ENCODE measurements around the gene NF2. TPM values are rescaled to one million over a fixed set of nuclear protein-coding genes. Genes with fewer than 3 reads are reported as not detected.

Gene NF2
- total RNA-seq, 6 experiments from 2014 or later: 9.6 to 24.8 (median 14.0) TPM

DNA sequence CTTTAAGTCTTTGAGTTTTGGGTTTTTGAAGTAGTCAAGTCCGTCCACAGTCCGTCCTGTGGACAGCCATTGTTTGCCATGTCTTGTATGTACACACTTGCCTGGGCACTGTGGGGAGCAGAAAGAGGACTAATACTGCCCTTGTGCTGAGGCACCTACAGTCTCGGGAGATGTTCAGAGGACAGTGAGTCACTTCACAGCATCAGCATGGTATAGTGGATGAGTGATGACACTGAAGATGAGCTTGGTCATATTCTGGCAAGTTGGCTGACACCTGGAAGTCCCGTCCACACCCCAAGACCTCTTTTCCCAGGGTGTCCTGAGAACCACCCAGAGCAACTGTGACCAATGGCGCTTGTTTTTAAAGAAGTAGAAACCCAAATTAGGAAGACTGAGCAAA, 29.2 kb downstream of the NF2 start:
- intact Hi-C loops (cut with DNase I): no loop called here

DNA sequence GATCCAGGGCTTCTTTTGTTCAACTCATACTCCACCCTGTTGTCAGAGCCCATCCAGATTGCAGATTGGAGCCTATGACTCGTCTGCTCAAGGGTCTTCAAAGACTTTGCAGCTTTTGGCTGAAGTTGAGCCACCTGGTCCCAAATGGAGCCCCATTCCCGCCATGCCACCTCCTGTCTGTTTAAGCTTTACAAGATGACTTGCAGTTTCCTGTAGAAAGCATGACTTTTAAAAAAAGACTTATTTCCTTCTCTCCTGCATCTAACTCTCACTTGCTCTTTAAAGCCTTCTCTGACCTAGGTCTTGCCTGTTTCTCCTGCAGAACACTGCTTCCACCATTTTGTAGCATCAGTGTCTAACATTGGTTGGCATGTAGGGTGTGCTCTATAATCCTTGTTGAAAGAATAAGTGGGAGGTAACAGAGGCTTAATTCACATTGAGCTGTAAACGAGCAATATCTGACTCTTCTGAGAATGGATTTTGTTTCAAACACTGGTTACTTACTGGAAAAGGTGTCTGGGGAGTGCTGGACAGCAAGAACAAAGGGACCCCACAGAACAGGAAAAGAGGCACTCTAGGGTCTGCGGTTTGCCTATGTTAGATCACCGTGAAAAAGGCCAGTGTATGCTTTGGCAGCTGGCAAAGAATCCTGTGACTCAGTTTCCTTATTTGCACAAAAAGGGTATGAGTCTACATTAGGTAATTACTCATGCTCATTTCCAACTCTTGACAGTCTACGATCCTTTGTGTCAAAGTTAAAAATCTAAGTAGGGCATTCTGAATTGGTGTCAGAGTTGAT, 30.3 kb downstream of the NF2 start:
- no peak for TF ChIP-seq POLR2A (IDR thresholded peaks at IDR 0.05)

More for the DNA sequence above, 29.2 kb downstream of the NF2 start:
- H3K27me3 ChIP-seq: no peaks in the 10 kb centered on the region
- H3K27ac ChIP-seq: no peak overlapping the region
- WGBS (ENCODE audit: insufficient coverage, low coverage, low lambda C conversion rate, missing lambda C conversion rate): 100% methylated on average over 3 of the region's 5 CpGs
- DNase-seq (no peak), ATAC-seq (no peak)
- TF ChIP-seq, protein P1, sequence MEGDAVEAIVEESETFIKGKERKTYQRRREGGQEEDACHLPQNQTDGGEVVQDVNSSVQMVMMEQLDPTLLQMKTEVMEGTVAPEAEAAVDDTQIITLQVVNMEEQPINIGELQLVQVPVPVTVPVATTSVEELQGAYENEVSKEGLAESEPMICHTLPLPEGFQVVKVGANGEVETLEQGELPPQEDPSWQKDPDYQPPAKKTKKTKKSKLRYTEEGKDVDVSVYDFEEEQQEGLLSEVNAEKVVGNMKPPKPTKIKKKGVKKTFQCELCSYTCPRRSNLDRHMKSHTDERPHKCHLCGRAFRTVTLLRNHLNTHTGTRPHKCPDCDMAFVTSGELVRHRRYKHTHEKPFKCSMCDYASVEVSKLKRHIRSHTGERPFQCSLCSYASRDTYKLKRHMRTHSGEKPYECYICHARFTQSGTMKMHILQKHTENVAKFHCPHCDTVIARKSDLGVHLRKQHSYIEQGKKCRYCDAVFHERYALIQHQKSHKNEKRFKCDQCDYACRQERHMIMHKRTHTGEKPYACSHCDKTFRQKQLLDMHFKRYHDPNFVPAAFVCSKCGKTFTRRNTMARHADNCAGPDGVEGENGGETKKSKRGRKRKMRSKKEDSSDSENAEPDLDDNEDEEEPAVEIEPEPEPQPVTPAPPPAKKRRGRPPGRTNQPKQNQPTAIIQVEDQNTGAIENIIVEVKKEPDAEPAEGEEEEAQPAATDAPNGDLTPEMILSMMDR (IDR thresholded peaks at IDR 0.05): no peak
- TF ChIP-seq POLR2A (IDR thresholded peaks at IDR 0.05): no peak
- H3K4me1 ChIP-seq: no peaks in the 10 kb centered on the region
- H3K9me3 ChIP-seq: no peaks in the 10 kb centered on the region
- no peaks in the 10 kb centered on the region for H3K36me3 ChIP-seq
- no peak overlapping the region for H3K4me3 ChIP-seq

DNA sequence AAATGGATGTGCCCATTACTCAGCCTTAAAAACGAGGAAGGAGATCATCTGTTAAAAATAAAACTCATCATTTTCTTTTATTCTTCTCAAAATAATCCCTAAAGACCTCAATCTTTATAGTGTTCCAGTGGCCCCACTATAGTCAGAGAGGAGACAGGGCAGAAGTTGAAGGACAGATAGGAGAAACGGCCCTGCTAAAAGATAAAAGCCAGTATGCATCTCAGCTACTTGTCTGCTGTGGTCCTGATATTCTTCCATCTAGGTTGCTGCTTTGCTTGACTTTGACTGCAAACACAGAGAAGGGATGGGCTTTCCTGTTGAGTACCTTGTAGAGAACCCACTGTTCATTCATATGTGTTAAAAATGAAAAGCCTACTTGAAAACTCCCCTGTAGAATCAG, 31.4 kb downstream of the NF2 start:
- Histone ChIP-seq H3K27ac (no peak overlapping the region), H3K9me3 (no peaks in the 10 kb centered on the region), H3K36me3 (peaks cover 0 to 10% (median 0%) of the 10 kb centered on the region in 4 donors), H3K4me1 (no peaks in the 10 kb centered on the region), H3K27me3 (no peaks in the 10 kb centered on the region), H3K4me3 (no peak overlapping the region)
- TF ChIP-seq, protein P1 (IDR thresholded peaks at IDR 0.05): no peak
- no peak for TF ChIP-seq POLR2A (IDR thresholded peaks at IDR 0.05)
- 78% methylated on average over 2 of the region's 2 CpGs for WGBS (ENCODE audit: insufficient coverage, low coverage, low lambda C conversion rate, missing lambda C conversion rate)
- intact Hi-C loops (cut with DNase I): no loop called here
- DNase-seq: no peak
- no peak for ATAC-seq

More for the DNA sequence above, 30.3 kb downstream of the NF2 start:
- no peaks in the 10 kb centered on the region for H3K4me1 ChIP-seq
- WGBS (ENCODE audit: insufficient coverage, low coverage, low lambda C conversion rate, missing lambda C conversion rate): 78% methylated on average over 6 of the region's 6 CpGs
- no peak overlapping the region for H3K4me3 ChIP-seq
- no peak for DNase-seq
- no peaks in the 10 kb centered on the region for H3K27me3 ChIP-seq
- no peak for ATAC-seq
- H3K9me3 ChIP-seq: no peaks in the 10 kb centered on the region
- H3K36me3 ChIP-seq: peaks cover 0 to 3% (median 0%) of the 10 kb centered on the region in 4 donors
- intact Hi-C loops (cut with DNase I): no loop called here
- no peak overlapping the region for H3K27ac ChIP-seq

DNA sequence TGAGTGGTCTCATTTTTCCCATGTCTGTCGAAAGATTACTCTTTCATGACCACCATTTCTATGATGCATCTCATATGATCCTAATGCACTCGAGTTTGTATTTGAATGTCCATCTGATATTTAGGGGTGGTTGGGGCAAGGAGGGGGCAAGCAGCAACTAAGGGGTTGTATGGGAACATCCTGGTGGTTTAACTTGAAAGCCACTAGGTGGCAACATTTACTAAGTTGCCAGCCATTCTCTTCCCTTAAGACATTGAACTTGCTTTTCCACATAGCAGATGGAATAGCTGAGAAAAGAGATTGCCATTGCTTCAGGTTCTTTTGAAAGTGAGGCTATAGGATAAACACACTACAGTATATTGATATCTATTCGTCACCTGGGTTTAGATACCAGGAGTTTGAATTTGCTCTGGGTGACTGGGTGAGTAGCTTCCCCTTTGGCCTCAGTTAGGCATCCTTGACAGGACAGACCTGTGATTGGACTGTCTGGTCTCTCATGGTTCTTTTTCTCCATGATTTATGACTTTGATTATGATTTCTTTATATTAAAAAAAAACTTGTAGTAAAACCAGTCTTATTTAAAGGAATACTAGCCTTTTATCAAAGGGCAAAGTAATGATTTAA, 32.4 kb downstream of the NF2 start:
- WGBS (ENCODE audit: insufficient coverage, low coverage, low lambda C conversion rate, missing lambda C conversion rate): 41% methylated on average over 3 of the region's 3 CpGs
- Histone ChIP-seq H3K4me3 (no peak overlapping the region), H3K27me3 (no peaks in the 10 kb centered on the region), H3K27ac (no peak overlapping the region), H3K36me3 (peaks cover 0 to 10% (median 0%) of the 10 kb centered on the region in 4 donors), H3K9me3 (no peaks in the 10 kb centered on the region), H3K4me1 (no peaks in the 10 kb centered on the region)
- TF ChIP-seq, protein P1 (IDR thresholded peaks at IDR 0.05): peak; percentile 32 to 71 (median 62)
- no peak for TF ChIP-seq POLR2A (IDR thresholded peaks at IDR 0.05)
- peak; percentile 63 to 66 (median 65) for ATAC-seq
- intact Hi-C loops (cut with DNase I): no loop called here
- DNase-seq: no peak

DNA sequence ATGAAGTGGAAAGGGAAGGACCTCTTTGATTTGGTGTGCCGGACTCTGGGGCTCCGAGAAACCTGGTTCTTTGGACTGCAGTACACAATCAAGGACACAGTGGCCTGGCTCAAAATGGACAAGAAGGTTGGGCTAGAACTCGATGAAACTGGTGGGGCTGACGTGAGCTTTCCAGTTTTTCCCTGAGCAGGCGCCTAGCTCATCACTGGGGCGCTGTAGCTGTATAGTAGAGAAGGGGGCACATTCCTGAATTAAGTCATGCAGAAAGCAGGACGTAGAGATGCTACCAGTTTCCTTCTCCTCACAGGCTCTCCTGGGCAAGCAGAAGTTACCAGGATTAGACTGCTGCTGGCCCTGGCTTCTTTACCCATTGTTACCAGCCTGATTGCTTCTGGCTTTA, 33.3 kb downstream of the NF2 start:
- ATAC-seq (no peak), DNase-seq (no peak)
- intact Hi-C loops (cut with DNase I): no loop called here
- H3K27me3 ChIP-seq: no peaks in the 10 kb centered on the region
- H3K4me3 ChIP-seq: no peak overlapping the region
- peaks cover 0 to 10% (median 0%) of the 10 kb centered on the region in 4 donors for H3K36me3 ChIP-seq
- no peaks in the 10 kb centered on the region for H3K9me3 ChIP-seq
- no peak overlapping the region for H3K27ac ChIP-seq
- no peaks in the 10 kb centered on the region for H3K4me1 ChIP-seq
- 73% methylated on average over 3 of the region's 7 CpGs for WGBS (ENCODE audit: insufficient coverage, low coverage, low lambda C conversion rate, missing lambda C conversion rate)
- no peak for TF ChIP-seq POLR2A (IDR thresholded peaks at IDR 0.05)
- TF ChIP-seq, protein P1 (IDR thresholded peaks at IDR 0.05): no peak

All from right lobe of liver (tissue), 6 donors.